ENCODE measurements around the gene LGR4.
"Not testable (repeated sequence)": the region's sequence is repeated elsewhere in the genome, so short reads cannot be mapped to it uniquely, and the experiment has no call there.

The LGR4 gene, protein sequence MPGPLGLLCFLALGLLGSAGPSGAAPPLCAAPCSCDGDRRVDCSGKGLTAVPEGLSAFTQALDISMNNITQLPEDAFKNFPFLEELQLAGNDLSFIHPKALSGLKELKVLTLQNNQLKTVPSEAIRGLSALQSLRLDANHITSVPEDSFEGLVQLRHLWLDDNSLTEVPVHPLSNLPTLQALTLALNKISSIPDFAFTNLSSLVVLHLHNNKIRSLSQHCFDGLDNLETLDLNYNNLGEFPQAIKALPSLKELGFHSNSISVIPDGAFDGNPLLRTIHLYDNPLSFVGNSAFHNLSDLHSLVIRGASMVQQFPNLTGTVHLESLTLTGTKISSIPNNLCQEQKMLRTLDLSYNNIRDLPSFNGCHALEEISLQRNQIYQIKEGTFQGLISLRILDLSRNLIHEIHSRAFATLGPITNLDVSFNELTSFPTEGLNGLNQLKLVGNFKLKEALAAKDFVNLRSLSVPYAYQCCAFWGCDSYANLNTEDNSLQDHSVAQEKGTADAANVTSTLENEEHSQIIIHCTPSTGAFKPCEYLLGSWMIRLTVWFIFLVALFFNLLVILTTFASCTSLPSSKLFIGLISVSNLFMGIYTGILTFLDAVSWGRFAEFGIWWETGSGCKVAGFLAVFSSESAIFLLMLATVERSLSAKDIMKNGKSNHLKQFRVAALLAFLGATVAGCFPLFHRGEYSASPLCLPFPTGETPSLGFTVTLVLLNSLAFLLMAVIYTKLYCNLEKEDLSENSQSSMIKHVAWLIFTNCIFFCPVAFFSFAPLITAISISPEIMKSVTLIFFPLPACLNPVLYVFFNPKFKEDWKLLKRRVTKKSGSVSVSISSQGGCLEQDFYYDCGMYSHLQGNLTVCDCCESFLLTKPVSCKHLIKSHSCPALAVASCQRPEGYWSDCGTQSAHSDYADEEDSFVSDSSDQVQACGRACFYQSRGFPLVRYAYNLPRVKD

DNA sequence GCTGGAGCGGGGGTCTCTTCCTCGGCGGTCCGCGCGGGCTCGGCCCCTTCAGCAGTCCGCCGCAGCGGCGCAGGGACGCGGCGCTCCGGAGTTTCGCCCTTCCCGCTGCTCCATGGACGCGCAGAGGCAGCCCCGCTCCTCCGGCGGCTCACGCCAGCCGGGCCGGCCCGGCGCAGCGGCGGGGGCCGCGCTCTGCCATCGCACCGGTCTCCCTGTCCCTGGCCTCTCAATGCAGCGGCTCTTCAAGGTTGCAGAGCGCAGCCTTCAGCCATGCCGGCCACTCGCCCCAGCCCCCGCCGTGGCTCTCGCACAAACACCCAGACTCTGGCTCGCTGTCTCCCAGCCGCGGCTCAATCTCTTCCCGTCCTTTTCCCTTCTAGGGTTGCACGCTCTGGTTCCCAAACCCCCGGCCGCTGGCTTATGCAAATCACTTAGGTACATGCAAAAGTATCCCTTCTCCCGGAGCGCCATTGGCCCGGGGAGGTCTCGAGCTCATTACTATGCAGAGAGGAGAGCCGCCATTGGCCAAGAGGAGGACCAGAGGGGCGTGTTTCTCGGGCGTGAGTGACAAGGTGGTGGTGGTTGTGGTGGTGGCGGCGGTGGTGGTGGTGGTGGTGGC, at the start of gene LGR4:
TSS of gene LGR4 (minus strand) at position 393 of the 619 bp plus-strand sequence. CDS start 488 bp downstream, outside the sequence.
- peak; percentile 85 for DNase-seq (ENCODE audit: low read depth)

DNA sequence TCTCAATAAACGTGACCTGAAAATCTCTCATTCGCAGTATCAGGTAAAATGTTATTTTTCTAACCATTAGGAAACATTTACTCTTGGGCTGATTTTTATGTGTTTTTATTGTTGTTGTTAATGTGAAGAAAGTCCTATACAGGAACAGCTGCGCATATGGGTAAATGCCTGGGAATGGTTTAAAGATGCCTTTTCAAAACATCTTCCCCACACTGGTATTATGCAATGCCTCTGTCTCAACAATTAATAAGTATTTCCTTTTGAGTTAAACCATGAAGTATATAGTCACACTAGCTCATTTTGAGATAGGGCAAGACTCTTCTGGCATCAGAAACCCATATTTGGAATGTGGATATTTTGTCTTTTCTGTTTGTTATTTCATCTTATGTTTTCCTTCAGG, 47.6 kb upstream of the LGR4 start:
- H3K4me3 ChIP-seq (ENCODE audit: low read depth, low read length) = no peak overlapping the region
- no peak for DNase-seq (ENCODE audit: low read depth)

More for the DNA sequence above, at the start of gene LGR4:
- peak within 1 kb of the TSS; percentile 72 for H3K4me3 ChIP-seq (ENCODE audit: low read depth, low read length)

DNA sequence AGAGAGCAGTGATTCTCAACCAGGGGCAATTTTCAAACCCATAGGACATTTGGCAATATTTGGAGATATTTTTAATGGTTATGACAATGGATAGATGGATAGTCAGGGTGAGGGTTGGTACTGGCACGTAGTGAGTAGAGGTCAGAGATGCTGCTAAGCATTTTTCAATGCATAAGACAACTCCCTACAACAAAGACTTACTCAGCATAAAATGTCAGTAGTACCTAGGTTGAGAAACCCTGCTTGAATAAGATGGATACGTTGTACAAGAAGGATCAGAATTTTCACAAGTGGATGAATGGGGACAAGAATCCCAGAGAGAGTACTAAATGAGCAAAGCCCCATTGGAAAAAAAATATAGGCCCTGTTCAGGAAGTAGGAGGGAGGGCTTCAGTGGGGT, 45.9 kb upstream of the LGR4 start:
- no peak overlapping the region for H3K4me3 ChIP-seq (ENCODE audit: low read depth, low read length)
- no peak for DNase-seq (ENCODE audit: low read depth)

DNA sequence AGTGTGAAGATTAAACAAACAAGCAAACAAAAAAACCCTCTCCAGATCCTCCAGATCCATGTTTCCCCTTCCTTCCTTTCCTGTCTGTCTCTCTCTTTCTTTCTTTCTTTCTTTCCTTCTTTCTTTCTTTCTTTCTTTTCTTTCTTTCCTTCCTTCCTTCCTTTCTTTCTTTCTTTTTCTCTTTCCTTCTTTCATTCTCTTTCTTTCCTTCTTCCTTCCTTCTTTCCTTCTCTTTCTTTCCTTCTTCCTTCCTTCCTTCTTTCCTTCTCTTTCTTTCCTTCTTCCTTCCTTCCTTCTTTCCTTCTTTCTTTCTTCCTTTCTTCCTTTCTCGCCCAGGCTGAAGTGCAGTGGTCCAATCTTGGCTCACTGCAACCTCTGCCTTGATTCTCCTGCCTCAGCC, 44.9 kb upstream of the LGR4 start:
- not testable (repeated sequence) for DNase-seq (ENCODE audit: low read depth); H3K4me3 ChIP-seq (ENCODE audit: low read depth, low read length)

DNA sequence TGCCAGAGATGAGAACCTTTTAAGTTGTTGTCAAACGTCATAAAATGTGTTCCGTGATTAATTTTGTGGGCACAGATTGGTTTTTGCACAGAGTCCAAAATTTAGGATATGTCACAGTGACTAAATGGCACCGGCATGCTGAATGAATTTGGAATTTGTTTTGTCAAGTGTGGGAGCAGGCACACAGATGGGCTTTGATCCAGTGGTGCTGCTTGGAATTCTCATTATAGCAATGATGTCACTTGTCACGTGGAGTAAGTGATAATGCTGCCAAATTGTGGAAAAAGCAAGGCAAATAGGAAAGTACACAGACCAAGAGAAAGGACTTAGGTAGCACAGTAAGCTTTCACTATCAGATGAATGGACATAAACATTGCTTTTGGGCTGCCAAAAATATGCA, 42.0 kb upstream of the LGR4 start:
- DNase-seq (ENCODE audit: low read depth) = no peak
- no peak overlapping the region for H3K4me3 ChIP-seq (ENCODE audit: low read depth, low read length)

DNA sequence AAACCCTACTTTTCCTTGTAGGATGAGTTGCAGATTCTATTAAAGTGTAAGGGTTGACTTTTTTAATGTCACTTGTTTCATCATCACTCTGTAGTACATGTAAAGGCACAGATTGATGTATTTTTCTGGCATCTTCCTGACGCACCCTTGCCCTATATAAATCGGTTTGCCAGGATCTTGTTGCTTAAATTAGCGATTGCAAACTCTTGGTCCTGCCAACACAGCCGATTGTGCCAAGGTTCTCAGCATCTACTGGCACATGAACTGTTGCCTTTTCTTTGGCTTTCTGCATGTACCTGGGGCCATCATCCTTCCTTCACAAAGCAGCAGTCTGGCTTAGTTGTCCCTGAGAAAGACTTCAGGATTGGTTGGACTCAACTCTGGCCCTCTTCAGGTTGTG, 41.5 kb upstream of the LGR4 start:
- DNase-seq (ENCODE audit: low read depth) = no peak
- H3K4me3 ChIP-seq (ENCODE audit: low read depth, low read length) = no peak overlapping the region

DNA sequence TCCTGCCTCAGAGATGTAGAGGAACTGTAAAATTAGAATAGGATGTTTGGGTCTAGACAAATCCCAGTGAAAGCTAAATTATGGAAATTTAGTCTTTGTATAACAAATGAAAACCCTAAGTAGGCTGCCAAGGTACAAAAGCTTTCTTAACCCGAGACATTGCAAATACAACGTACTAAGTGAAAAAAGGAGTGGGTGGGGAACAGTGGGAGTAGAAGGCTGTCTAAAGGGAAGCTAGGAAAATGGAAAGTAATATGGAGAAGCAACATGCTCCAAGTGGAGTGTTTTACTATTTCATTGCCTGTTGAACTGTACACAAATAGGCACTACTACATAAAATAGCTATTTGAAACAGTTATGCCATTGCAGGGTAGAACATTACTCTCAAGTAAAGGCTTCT, 40.8 kb upstream of the LGR4 start:
- DNase-seq (ENCODE audit: low read depth) = no peak
- H3K4me3 ChIP-seq (ENCODE audit: low read depth, low read length) = no peak overlapping the region

DNA sequence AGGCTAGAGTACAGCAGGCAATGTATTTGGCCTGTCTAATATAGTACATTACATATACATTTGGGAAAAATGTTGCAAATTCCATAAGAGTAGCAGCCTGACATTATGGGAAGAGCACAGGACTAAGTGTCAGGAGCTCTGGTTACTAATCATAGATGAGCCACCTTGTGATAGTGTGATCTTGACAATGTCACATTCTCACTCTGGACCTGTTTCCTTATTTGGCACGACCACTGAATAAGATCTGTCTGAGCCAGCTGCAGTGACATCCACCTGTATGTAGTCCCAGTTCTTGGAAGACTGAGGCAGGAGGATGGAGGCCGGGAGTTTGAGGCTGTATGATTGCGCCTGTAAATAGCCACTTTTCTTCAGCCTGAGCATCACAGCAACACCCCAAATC, 39.6 kb upstream of the LGR4 start:
- DNase-seq (ENCODE audit: low read depth) = no peak
- H3K4me3 ChIP-seq (ENCODE audit: low read depth, low read length) = no peak overlapping the region

DNA sequence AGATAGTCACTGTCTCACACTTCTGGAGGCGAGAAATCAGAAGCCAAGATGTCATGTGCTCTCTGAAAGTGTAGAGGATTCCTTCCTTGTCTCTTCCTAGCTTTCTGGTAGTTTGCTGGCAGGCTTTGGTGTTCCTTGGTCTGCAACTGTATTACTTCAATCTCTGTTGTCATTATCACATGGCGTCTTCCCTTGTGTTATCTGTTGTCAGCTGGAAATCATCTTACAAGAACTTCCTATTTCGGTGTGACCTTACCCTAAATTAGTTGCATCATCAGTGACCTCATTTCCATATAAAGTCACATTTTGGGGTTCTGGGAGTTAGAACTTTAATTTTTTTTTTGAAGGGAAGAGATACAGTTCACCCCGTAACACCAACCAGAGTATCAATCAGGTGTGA, 37.3 kb upstream of the LGR4 start:
- H3K4me3 ChIP-seq (ENCODE audit: low read depth, low read length) = no peak overlapping the region
- DNase-seq (ENCODE audit: low read depth) = no peak

DNA sequence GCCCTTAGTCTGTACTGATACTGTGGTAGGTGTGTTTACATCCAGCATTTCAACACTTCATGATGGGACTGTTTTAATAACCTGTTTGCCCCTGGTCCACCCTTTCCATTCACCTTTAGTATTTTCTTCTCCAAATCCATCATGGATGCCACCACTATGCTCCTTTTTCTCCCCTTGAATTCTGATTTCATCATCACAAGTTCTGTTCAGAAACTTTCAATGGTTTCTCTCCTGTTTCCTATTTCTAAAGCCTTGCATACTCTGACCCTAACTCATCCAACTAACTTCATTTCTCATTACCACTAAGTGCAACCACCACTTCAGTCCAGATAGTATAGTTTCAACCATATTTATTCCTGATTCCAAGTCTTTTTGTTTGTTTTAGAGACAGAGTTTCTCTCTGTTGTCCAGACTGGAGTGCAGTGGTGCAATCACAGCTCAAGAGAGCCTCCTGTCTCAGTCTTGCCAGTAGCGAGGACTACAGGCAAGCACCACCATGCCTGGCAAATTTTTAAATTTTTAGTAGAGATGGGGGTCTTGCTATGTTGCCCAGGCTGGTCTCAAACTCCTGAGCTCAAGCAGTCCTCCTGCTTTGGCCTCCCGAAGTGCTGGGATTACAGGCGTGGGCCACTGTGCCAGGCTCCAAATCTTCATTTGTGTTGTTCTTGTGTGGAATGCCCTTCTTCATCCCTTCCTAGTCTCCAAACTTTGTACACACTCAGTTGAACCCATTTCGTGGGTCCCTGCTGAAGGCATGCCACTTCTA, 35.1 kb upstream of the LGR4 start:
- DNase-seq (ENCODE audit: low read depth) = no peak
- H3K4me3 ChIP-seq (ENCODE audit: low read depth, low read length) = peak overlapping the region; percentile 99

DNA sequence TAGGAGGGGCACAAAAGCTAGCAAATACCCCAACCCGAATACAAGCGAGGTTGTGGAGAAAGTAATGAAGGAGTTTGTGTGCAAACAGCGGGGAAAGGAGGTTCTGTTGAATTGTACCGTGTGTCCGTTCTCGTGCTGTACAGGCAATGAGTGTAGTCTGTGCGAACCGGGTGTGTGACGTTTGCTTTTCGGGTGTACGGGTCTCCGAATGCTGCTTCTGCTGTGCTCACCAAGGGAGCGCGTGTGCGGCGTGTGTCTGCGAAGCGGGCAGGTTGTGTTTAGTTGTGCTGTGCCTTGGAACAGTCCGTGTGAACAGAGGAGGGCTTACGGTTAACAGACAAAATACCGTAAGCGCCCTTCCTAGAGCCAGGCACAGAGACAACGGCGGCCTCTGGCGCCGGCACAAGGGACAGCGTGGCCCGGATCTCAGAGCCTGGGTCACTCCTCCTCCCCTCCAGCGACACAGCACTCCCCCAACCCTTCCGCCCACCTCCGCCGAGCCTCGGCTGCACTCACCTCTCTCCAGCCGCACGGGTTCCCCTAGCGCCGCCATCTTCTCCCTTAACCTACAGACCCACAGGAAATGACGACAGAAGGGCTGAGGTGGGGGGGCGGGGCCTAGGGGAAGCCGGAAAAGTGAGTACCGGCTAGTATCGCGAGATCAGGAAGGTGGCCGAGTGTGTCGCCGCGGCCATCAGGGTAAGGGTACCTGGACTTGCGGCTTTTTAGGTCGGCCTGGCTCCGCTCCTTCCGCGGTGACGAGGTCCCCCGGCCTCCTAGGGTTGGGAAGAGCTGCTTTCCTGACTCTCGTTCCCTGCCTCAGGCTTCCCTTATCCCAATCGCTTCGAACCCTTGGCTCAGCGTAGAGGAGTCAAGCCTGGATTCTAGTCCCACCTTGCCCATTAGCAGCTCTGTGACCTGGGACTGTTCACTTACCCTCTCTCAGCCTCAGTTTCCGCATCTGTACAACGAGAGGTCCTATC, 33.9 kb upstream of the LGR4 start, which contains the start of gene LIN7C:
TSS of gene LIN7C (minus strand) at position 570 of the 983 bp plus-strand sequence. CDS start at position 553, 17 bp downstream.
- peak; percentile 84 for DNase-seq (ENCODE audit: low read depth)
- peak within 1 kb of the TSS; percentile 99 for H3K4me3 ChIP-seq (ENCODE audit: low read depth, low read length)

DNA sequence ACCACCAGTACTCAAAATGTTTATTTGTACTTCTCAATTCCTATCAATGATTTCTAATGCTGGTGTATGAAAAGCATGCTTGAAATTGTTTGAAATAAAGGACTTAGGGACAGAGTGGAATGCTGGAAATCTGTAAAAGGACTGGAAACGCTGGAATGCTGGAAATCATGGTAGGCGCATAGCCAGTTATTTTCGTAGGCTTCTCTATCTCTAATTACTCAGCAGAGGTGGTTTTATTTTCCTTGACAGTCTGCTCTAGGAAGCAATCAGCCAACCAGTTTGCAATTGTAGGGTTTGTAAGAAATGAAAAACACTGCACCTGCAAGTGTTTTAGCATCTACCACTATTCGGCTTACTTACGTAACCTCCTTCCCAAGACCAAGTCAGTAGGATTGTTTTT, 33.2 kb upstream of the LGR4 start:
- H3K4me3 ChIP-seq (ENCODE audit: low read depth, low read length) = peak overlapping the region; percentile 99
- no peak for DNase-seq (ENCODE audit: low read depth)

DNA sequence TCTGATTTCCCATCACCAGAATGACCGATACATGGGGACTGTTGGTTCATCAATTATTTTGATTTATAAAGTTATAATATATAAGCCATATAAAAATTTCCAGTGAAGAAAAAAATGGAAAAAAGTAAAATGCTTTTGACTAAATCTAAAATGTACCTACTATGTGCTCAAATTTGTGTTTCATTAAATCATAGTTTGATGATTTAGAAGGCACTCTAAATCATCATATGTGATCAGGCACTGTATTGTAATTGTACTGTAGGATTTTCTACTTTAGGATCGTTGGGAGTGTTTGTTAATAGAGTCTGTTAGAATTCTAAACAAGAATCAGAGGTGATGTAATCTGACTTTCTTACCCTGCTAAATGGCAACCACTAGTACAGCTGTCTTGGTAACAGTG, 31.6 kb upstream of the LGR4 start:
- H3K4me3 ChIP-seq (ENCODE audit: low read depth, low read length) = no peak overlapping the region
- DNase-seq (ENCODE audit: low read depth) = no peak

DNA sequence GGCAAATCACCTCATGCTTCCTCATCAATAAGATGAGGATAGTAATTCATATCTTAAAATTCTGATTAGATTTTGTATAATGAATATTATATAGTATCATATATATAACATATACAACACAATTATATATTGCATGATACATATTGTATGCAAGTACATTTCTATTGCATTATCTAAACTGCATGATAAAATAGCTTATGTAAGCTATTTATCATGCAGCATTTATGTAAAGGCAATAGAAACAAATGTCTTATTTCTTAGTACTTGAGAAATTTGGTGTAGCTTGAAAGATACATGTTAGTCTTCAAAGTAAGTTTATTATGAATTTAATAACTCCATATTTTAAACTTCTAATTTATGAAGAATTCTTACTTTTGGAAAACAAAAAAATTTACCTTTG, 28.5 kb upstream of the LGR4 start:
- H3K4me3 ChIP-seq (ENCODE audit: low read depth, low read length) = no peak overlapping the region
- no peak for DNase-seq (ENCODE audit: low read depth)

DNA sequence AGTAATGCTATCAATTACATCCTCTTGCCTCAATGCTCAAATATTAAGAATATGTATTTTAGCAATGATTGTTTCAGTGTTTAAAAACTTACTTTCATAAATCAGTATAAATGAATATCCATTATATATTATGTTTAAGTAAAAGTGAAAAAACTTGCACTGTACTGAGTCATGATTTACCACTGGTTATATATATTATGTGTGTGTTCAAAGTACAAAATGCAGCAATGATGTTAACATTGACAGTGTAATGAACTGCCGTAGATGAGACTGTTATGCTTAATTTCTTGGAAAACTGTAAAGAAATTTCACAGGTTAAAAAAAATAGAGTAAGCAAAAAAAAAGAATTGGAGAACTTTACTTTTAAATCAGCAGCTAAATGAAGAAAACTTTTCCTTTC, 25.3 kb upstream of the LGR4 start:
- no peak for DNase-seq (ENCODE audit: low read depth)
- H3K4me3 ChIP-seq (ENCODE audit: low read depth, low read length) = no peak overlapping the region

DNA sequence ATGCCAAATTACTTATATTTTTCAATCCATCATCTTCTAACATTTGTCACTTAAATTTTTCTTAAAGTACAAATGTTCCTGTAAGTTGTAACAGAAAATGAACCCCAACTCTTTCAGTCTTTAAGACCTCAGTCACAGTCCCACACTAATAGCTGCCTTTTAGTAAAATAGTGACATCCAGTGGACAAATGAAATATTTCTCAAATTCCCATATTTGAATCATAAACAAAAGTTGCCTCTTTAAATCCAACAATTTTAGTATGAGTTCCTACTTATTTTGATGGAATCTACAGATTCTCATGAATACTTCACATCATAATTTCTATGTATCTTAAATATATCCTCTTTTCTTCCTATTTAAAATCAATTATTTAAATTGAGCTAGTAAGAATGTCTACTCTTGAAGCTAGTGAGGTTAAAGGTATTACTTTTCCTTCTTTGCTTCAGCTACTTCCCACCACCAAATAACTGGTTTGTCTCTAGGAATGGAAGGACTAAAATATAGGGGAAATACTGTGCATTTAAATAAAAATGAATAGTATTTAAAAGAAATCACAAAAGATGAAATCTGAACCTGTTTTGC, 24.8 kb upstream of the LGR4 start:
- H3K4me3 ChIP-seq (ENCODE audit: low read depth, low read length) = no peak overlapping the region
- no peak for DNase-seq (ENCODE audit: low read depth)

DNA sequence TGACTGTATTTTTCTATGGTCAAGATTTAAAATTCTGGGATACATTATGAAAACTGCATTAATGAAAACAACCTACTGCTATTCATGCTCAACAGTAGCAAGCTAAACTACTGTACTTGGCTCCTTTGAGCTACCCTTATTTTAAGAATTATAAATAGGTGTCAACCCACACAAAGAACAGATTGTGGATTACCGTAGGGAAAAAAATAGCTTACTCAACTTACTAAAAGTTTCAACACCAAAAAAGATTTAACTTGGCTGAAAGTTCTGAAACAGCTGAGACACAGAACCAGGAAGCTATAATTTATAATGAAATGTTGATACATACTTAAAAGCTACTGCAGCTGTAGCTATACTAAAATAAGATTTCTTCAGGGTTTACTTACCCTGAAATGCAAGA, 23.9 kb upstream of the LGR4 start:
- DNase-seq (ENCODE audit: low read depth) = no peak
- H3K4me3 ChIP-seq (ENCODE audit: low read depth, low read length) = no peak overlapping the region

Measured in skeletal muscle cell (primary cell).